Myocyte (in vitro differentiated cells): ENCODE results near the gene ERG. TPM values are rescaled to one million over a fixed set of nuclear protein-coding genes. Genes with fewer than 3 reads are reported as not detected.
A peak's percentile ranks its signal among the peaks of the same experiment; 100 is the strongest.

Experiments used
- DNase-seq: peaks from one replicate; pipeline ENCODE4 v3.0.0-alpha.2; 2012; ENCODE audit warnings: low read depth
- total RNA-seq: library from RNA; depleted of rRNA; stranded (reverse); fragments of >200 nt; gene quantifications from 2 replicates; pipeline ENCODE4 v1.2.3, GENCODE V29; 2014

Gene ERG
- total RNA-seq, 1 donor from 2014 or later = 1.4 TPM

DNA sequence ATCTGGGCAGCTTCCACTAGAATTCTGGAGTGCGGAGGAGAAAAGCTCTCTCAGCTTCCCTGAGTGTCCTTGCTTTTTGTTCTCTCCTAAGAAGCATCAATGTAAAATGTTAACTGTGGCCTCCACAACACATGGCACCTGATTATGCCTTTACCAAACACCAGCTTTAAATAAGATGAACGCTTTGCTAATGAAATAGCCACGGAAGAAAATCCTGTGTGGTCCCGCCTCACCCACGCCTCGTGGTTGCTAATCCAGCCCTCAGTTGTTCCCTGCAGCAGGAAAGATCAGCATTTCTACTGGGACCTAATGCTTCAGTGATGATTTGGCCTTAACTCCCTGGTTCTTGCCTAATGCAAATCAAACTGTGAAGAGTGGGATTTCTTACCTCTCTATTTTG, 1.8 kb upstream of the ERG start:
- no peak for DNase-seq

GRCh38 chr21:38499296-38499695, 1.0 kb upstream of the ERG start:
- DNase-seq = no peak

DNA sequence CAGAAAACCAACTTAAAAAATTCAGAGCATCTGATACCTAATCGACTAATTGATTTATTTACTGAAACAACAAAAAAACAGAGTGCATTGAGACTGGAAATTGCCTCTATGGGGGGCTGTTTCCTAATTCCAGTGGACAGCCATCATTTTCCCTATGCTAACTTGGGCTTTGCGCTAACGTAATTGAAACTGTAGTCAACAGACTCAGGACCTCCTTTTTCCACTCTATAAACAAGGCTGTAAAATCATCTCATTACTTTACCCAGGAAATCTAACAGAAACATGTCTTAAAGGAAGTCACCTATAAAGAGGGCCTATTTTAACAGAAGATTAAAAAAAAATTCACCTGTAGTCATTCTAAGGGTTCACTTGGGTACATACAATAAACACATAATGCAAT, 2.1 kb downstream of the ERG start:
- DNase-seq = no peak

DNA sequence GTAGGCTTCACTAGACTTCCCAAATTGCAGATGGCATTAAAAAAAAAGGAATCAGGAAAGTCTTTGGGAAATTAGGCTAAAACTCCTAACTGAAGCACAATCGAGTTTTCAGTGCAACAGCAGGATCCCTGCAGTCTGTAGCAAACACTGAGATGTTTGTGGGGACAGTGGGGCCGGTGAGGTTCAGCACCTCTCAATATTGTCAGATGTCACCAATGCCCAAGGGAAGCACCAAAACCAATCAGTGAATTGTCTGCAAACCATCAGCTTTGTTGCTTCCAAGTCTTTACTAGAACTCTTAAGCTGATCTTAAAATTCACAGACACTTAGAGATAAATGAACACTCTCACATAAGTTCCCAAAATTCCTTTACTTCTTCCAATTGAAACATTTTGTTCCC, 2.6 kb downstream of the ERG start:
- DNase-seq = no peak

- DNase-seq = no peak
These were observed 3.0 kb downstream of the ERG start for GRCh38 chr21:38495242-38495641.

- DNase-seq = peak; percentile 42
These were observed 3.6 kb downstream of the ERG start for GRCh38 chr21:38494703-38495102.

DNA sequence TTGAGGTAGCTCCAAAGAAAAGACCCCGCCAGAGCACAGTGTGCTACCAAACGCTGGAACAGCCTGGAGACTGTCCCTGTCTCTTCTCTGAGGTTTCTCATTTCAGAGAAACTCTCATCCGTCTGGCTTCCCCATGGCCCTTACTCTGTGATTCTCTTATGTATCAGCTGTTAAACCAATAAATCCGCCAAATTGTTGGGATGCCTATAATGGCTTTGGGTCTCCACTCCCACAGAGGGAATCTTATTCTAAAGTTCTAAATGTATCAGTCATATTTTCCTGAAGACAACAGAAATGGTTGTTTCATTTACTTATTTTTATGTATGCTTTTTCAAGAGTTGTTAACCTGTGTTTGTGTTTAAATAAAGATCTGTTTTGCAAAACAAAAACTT, 4.0 kb downstream of the ERG start:
- peak; percentile 44 for DNase-seq

- no peak for DNase-seq
These were observed 4.6 kb downstream of the ERG start for GRCh38 chr21:38493549-38494250.

DNA sequence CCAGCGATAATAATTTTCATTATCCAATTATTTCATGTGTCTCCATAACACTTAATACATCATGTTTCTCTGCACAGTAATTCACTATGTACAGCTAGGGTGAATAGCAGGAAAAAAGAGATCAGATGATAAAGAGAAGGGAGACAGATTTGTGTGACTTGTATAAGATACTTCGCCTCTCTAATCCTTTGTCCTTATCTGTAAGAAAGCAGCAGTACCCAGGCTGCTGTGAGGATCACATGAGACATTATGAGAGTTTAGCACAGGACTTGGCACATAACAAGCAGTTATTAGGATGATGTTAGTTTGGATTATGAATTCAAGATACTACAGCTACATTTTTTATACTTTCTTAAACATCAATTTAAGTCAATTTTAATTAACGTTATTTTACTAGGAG, 6.3 kb downstream of the ERG start:
- no peak for DNase-seq

DNA sequence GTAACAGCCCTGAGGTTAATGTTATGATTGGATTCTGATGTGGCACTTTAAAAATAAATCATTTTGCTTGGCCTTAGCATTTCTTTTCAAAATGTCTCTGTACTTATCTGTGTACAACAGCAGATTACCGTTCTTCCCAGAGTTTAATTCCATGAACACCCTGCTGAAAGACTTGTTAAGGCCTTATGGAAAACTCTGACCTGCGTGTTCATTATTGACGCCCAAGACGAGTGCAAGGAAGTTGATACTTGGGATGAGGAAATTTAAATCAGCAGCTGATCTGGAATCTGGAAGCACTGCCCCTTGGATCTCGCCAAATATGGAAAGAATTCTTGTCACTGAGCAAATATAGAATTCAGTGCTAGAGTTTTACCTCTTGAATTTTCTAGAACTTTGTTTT, 6.7 kb downstream of the ERG start:
- DNase-seq = no peak

DNA sequence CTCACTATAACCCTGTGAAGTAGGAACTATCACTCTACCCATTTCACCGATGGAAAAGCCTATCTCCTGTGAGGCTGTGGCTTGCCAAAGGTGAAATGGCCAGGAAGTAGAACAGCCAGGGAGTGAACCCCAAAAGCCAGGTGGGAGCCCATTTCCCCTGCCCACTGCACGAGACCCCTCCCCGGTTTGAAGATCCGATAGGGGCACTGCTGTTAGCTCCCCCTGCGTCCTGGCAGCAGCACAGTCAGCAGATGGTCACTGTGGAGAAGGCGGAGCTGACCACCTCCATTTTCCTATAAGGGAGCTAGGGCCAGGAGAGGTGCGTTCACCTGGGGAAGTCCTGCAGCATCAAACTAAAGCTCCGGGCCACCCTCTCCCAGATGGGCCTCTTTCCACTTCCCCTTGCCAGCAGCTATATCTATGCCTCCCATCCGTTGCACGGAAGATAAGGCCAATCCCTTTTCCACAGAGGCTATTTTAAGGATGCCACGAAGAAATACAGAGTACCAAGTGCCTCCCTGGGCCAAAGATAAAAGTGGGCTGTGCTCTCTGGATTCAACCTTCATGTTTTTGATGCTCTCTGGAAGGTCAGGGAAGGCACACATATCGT, 7.8 kb downstream of the ERG start:
- DNase-seq = no peak

- DNase-seq = no peak
These were observed 8.5 kb downstream of the ERG start for GRCh38 chr21:38489729-38490128.

DNA sequence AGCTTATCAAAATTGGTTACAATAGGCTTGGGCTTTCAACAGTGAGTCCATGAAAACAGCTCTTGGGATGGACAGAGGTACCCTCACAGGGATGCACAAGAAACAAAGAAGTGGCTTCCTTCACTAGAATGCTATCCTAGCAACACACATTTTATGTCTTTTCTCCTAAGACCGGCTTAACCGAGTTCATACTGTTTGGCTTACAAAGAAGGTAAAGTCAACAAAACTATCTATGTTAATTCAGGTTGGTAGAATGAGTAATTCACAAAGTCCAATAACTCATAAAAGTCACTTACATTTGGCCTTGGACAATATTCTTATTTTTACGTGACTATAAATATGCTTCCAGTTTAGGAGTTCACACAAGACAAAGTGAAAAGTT, 9.0 kb downstream of the ERG start:
- DNase-seq = no peak

DNA sequence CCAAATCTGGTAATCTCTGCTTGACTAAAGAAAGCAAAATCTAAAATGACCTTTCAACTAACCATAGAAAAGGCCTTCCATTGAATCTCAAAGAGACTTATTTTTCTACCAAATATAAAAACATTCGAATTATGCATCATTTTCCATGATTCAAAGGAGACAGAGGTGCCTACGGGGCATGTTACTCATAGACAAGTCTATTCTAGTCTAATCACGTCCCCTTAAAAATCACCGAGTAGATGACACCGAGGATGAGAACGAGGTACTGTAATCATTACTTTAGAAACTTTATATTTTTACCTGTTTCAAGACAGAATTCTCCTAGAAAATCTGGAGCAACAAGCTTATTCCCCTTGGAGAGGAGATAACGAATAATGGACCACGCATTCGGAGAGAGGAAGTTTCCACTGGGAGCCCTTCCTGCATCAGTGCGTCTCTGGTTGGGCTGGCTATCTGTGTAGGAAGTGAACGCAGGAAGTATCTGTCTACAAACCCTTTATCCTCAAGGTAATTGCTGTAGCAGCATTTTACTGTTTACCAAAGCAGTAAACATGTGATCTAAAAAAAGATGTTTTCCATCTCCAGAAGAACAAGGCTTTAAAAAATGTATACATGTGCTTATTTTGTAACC, 9.5 kb downstream of the ERG start:
- DNase-seq = no peak

DNA sequence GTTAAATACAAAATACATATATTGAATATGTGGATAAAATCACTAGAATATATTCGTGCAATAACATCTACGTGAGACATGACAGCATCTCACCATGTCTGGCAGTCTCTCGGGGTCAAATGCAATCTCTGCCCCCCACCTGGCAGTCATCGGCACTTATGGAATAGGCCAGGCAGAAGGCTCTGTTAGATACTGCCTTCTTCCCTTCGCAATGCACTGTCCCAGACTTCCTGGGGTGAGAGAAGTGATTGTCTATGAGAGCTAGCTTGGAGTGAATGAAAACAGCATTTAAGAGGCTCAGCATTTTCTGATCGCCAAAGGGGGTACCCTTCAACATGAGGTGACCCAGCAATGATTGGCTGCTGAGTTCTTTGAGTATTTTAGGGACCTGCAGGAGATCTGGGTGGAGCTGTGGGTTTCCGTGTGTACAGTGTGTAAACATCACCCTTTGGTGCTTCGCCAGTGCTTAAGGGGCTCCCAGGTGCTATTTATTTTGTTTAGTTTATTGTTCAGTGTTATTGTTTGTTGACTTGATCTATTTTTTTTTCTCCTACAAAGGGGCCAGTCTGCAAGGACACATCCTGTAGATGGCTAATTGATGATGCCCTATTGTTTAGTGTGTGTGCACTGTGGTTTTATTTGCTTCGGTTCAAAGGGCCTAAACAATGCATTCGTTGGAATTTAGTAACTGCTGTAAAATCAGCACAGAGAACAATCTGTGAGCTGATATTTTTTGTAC, 10.2 kb downstream of the ERG start:
- no peak for DNase-seq

GRCh38 chr21:38486706-38487105, 11.6 kb downstream of the ERG start:
- DNase-seq = no peak

GRCh38 chr21:38486221-38486620, 12.1 kb downstream of the ERG start:
- no peak for DNase-seq

- DNase-seq = no peak
These were observed 18.4 kb downstream of the ERG start for GRCh38 chr21:38479641-38480525.

- no peak for DNase-seq
These were observed 19.5 kb downstream of the ERG start for GRCh38 chr21:38478782-38479181.

GRCh38 chr21:38477226-38477625, 21.1 kb downstream of the ERG start:
- peak; percentile 37 for DNase-seq

- no peak for DNase-seq
These were observed 21.9 kb downstream of the ERG start for GRCh38 chr21:38476385-38476784.
